Vagina (tissue), 2 donors: Measurements from ENCODE around the gene LRCH1. TPM values are rescaled to one million over a fixed set of nuclear protein-coding genes. Genes with fewer than 3 reads are reported as not detected.

Experiments used
- DNase-seq, 2 donors: peaks; one replicate each; pipeline ENCODE4 v3.0.0-alpha.2; 2017; ENCODE audit errors: extremely low spot score in 2 of 2
- H3K27ac ChIP-seq: fragments of 200-600 bp; sonication (generic); one replicate; pipeline ENCODE4 v1.5.1; 2019
- H3K27me3 ChIP-seq: fragments of 200-600 bp; sonication (generic); one replicate; pipeline ENCODE4 v1.5.1; 2019
- H3K36me3 ChIP-seq, 2 donors: fragments of 200-600 bp; sonication (generic); one replicate each; pipeline ENCODE4 v1.5.1; 2017 to 2019
- H3K4me1 ChIP-seq: fragments of 200-600 bp; sonication (generic); one replicate; pipeline ENCODE4 v1.5.1; 2019
- H3K4me3 ChIP-seq, 2 donors: fragments of 200-600 bp; sonication (generic); 1 replicate in 1 of 2; 2 replicates in 1 of 2; pipeline ENCODE4 v1.5.1; 2016 to 2019
- H3K9me3 ChIP-seq: fragments of 200-600 bp; sonication (generic); one replicate; pipeline ENCODE4 v1.5.1; 2019
- POLR2A ChIP-seq, 2 donors: fragments of 450-650 bp; IDR thresholded peaks; one replicate each; pipeline ENCODE4 v1.6.1; 2017; ENCODE audit warnings: antibody characterized with exemption in 2 of 2, mild to moderate bottlenecking in 2 of 2, moderate library complexity in 2 of 2
- POLR2AphosphoS5 ChIP-seq, 2 donors: sonication (generic); formaldehyde crosslinking; IDR thresholded peaks; one replicate each; pipeline ENCODE4 v1.9.0; 2017; ENCODE audit warnings: antibody characterized with exemption in 2 of 2, mild to moderate bottlenecking in 2 of 2, low read depth in 1 of 2; ENCODE audit not compliant: insufficient read depth in 1 of 2
- intact Hi-C: fragments of 100-400 bp; cut with DNase I; formaldehyde crosslinking; loops from one replicate; pipeline ENCODE4 v1.15.1; 2023
- total RNA-seq: library from RNA; depleted of rRNA; stranded (reverse); fragments of >200 nt; gene quantifications from one replicate; pipeline ENCODE4 v1.2.3, GENCODE V29; 2016
- TF ChIP-seq, protein P1 (sequence below), 3 experiments: fragments of 450-650 bp in 2 of 3; fragments of 200-600 bp in 1 of 3; sonication (generic) in 1 of 3; IDR thresholded peaks; one replicate each; pipeline ENCODE4 v1.5.1; 2017 to 2019; ENCODE audit warnings: antibody characterized with exemption in 3 of 3, mild to moderate bottlenecking in 2 of 3, moderate library complexity in 2 of 3

Gene LRCH1
- total RNA-seq, 1 donor from 2014 or later, result 21.4 TPM

DNA sequence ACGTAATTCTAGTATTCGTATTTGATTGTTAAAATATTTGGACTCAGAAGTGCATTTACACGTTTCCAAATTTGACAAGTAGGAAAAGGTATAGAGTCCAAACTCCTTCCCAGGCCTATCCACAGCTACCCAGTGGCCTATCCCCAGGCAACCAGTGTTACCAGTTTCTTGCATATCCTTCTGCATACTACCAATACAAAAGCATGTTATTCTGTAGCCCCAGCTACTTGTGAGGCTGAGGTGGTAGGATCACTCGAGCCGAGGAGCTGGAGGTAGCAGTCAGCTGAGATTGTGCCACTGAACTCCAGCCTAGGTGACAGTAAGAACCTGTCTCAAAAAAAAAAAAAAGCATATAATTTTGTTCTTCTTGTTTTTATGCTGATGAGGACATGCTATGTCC lies 67.1 kb downstream of the LRCH1 start:
- no peak overlapping the region for H3K4me3 ChIP-seq
- no peaks in the 10 kb centered on the region for H3K9me3 ChIP-seq
- TF ChIP-seq POLR2A (IDR thresholded peaks at IDR 0.05) (no peak), POLR2AphosphoS5 (IDR thresholded peaks at IDR 0.05; ENCODE audit: insufficient read depth in 1 of 2, low read depth in 1 of 2) (no peak)
- TF ChIP-seq, protein P1, sequence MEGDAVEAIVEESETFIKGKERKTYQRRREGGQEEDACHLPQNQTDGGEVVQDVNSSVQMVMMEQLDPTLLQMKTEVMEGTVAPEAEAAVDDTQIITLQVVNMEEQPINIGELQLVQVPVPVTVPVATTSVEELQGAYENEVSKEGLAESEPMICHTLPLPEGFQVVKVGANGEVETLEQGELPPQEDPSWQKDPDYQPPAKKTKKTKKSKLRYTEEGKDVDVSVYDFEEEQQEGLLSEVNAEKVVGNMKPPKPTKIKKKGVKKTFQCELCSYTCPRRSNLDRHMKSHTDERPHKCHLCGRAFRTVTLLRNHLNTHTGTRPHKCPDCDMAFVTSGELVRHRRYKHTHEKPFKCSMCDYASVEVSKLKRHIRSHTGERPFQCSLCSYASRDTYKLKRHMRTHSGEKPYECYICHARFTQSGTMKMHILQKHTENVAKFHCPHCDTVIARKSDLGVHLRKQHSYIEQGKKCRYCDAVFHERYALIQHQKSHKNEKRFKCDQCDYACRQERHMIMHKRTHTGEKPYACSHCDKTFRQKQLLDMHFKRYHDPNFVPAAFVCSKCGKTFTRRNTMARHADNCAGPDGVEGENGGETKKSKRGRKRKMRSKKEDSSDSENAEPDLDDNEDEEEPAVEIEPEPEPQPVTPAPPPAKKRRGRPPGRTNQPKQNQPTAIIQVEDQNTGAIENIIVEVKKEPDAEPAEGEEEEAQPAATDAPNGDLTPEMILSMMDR (IDR thresholded peaks at IDR 0.05), result no peak
- H3K27ac ChIP-seq, result no peak overlapping the region
- DNase-seq, result no peak
- H3K27me3 ChIP-seq, result no peaks in the 10 kb centered on the region
- H3K36me3 ChIP-seq, result no peaks in the 10 kb centered on the region
- peaks cover 61% of the 10 kb centered on the region for H3K4me1 ChIP-seq
- intact Hi-C loops, result no loop called here

DNA sequence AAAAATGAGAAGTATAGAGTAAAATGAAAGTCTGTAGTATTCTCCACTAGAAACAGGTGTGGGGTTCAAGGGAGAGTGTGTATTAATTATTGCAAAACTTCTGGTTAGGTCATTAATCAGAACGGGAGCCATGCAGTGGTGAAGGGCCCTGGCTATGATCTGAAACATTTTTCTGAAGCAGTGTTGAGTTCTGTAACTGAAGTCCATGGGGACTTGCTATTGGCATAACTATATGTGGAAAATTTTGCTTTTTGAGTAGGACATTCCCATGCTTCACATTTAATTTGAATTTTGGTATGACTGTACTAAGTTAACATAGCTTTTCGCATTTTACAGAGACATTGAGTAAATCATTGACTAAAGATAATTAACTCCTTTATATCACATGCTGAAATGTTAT lies 67.5 kb downstream of the LRCH1 start:
- Histone ChIP-seq H3K9me3 (no peaks in the 10 kb centered on the region), H3K27me3 (no peaks in the 10 kb centered on the region), H3K36me3 (no peaks in the 10 kb centered on the region), H3K27ac (no peak overlapping the region), H3K4me1 (peaks cover 57% of the 10 kb centered on the region), H3K4me3 (no peak overlapping the region)
- intact Hi-C loops, result no loop called here
- no peak for DNase-seq
- TF ChIP-seq POLR2AphosphoS5 (IDR thresholded peaks at IDR 0.05; ENCODE audit: insufficient read depth in 1 of 2, low read depth in 1 of 2) (no peak), POLR2A (IDR thresholded peaks at IDR 0.05) (no peak)
- TF ChIP-seq, protein P1 (IDR thresholded peaks at IDR 0.05), result no peak

DNA sequence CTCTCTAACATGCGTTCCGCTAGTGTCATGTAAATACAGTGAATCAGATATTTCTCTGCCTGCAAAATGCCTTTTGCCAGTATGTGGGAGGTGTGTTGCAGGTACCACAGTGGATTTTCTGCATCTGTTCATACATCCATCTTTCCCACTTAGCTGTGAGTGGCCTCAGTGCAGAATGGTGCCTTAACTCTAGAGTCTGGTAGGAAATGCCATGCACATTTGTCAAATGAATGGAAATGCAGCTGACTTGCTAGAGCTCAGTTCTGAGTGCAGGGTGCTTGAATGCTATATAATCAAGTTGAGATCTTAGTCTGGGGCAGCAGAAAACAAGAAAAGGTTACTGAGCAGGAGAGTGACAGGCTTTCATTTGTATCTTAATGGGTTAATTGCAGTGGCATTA lies 68.2 kb downstream of the LRCH1 start:
- intact Hi-C loops, result no loop called here
- Histone ChIP-seq H3K4me1 (peaks cover 50% of the 10 kb centered on the region), H3K9me3 (no peaks in the 10 kb centered on the region), H3K27ac (no peak overlapping the region), H3K27me3 (no peaks in the 10 kb centered on the region), H3K4me3 (no peak overlapping the region), H3K36me3 (no peaks in the 10 kb centered on the region)
- no peak for DNase-seq
- TF ChIP-seq, protein P1 (IDR thresholded peaks at IDR 0.05), result no peak
- TF ChIP-seq POLR2A (IDR thresholded peaks at IDR 0.05) (no peak), POLR2AphosphoS5 (IDR thresholded peaks at IDR 0.05; ENCODE audit: insufficient read depth in 1 of 2, low read depth in 1 of 2) (no peak)

DNA sequence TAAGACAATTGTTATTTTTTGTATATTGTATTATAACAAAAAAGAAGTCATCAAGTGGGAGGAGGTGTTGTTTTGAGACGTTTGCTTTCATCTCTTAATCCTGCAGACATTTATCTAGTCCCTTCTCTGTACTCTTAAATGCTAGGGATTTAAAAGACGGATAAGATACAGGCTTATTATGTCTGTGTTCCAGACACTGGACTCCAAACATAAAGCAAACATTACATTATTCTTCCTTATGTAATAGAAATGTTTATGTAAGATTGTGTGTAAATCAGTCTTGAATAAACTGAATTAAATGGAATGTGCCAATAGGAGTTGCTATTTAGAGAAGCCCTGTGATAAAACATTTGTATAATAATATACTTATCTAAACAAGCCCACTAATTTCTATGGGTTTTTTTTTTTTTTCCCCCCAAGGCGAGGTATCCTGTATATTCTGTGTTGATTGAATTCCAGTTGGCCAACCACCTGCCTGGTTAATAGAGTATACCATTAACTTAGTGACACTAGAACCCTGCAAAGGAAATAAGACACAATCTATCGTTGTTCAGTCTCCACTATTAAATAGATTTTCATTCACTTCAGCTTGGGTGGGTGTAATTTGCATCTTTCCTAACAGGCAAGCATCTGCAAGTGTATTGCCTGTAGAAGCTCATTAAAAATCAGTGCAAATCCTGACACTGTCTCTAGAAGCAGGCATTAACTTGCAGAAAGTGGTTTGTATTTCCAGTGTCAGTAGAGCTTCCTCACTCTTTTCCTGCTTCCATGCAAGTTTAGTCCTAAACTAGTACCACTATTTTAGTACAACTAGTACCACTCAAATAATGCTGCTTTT lies 69.0 kb downstream of the LRCH1 start:
- no peaks in the 10 kb centered on the region for H3K27me3 ChIP-seq
- no peaks in the 10 kb centered on the region for H3K36me3 ChIP-seq
- H3K4me1 ChIP-seq, result peaks cover 42% of the 10 kb centered on the region
- H3K4me3 ChIP-seq, result no peak overlapping the region
- DNase-seq, result no peak
- no peak for TF ChIP-seq POLR2A (IDR thresholded peaks at IDR 0.05)
- TF ChIP-seq, protein P1 (IDR thresholded peaks at IDR 0.05), result no peak
- TF ChIP-seq POLR2AphosphoS5 (IDR thresholded peaks at IDR 0.05; ENCODE audit: insufficient read depth in 1 of 2, low read depth in 1 of 2), result no peak
- peak overlapping the region; percentile 64 for H3K27ac ChIP-seq
- intact Hi-C loops, result no loop called here
- no peaks in the 10 kb centered on the region for H3K9me3 ChIP-seq

DNA sequence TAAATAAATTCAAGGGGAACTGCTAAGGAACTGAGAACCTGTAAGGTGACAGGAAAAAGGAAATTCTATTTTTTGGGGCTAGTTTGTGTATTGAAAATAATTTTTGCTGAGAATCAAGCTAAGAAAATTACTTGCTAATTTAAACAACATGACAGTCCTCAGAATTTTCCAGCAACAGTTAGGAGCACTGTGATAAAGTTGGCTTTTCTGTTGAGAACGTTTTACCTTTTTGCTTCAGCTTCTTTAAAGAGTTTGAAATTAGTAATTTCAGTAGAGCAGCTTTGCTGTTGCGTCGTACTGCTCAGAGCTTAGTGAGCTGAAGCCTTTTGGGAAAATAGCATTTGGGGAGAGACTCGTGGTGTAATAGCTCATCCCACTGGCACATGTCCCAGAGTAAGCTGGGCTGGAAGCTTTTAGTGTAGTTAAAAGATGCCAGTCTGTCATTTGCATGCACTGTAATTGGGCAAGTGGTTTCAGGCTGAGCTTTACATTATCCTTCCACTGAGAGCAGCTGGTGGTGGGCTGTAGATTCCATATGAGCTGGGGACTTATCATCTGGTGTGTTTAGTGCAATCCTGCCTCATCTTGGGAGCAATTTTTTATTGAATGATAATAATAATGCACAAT lies 69.8 kb downstream of the LRCH1 start:
- no peak overlapping the region for H3K4me3 ChIP-seq
- no peaks in the 10 kb centered on the region for H3K27me3 ChIP-seq
- TF ChIP-seq POLR2AphosphoS5 (IDR thresholded peaks at IDR 0.05; ENCODE audit: insufficient read depth in 1 of 2, low read depth in 1 of 2), result peak in 1 of 2 donors; percentile 67
- no peak for TF ChIP-seq POLR2A (IDR thresholded peaks at IDR 0.05)
- TF ChIP-seq, protein P1 (IDR thresholded peaks at IDR 0.05), result no peak
- H3K27ac ChIP-seq, result peak overlapping the region; percentile 64
- DNase-seq, result no peak
- intact Hi-C loops, result no loop called here
- peaks cover 35% of the 10 kb centered on the region for H3K4me1 ChIP-seq
- H3K9me3 ChIP-seq, result no peaks in the 10 kb centered on the region
- H3K36me3 ChIP-seq, result no peaks in the 10 kb centered on the region
